Adrenal gland (tissue), 12 donors: ENCODE results near the gene PLA2G4B. TPM values are rescaled to one million over a fixed set of nuclear protein-coding genes. Genes with fewer than 3 reads are reported as not detected.

Source experiments
- DNase-seq, 7 donors: peaks; one replicate each; pipeline ENCODE4 v3.0.0-alpha.2; 2019 to 2020
- H3K27ac ChIP-seq, 5 donors: fragments of 200-600 bp; sonication (generic) in 4 of 5; 1 replicate in 3 of 5; 2 replicates in 2 of 5; pipeline versions ENCODE4 v1.5.1 to v1.8.0; 2016 to 2020; ENCODE audit warnings: mild to moderate bottlenecking in 1 of 5
- H3K27me3 ChIP-seq: fragments of 200-600 bp; 2 replicates; pipeline ENCODE4 v1.8.0; 2021
- H3K36me3 ChIP-seq, 2 donors: fragments of 200-600 bp; replicated peaks in 1 of 2; 1 replicate in 1 of 2; 2 replicates in 1 of 2; pipeline versions ENCODE4 v1.5.1 to v1.8.0; 2018 to 2022
- H3K4me1 ChIP-seq, 2 donors: fragments of 200-600 bp; replicated peaks in 1 of 2; 1 replicate in 1 of 2; 2 replicates in 1 of 2; pipeline versions ENCODE4 v1.5.1 to v1.8.0; 2018 to 2021
- H3K4me3 ChIP-seq, 4 donors: fragments of 200-600 bp; sonication (generic) in 3 of 4; one replicate each; pipeline ENCODE4 v1.5.1; 2016 to 2018
- H3K9me3 ChIP-seq, 3 donors: fragments of 200-600 bp; sonication (generic) in 1 of 3; replicated peaks in 1 of 3; 1 replicate in 2 of 3; 2 replicates in 1 of 3; pipeline versions ENCODE4 v1.5.1 to v1.8.0; 2016 to 2021
- POLR2A ChIP-seq, 2 donors: fragments of 450-650 bp; IDR thresholded peaks; one replicate each; pipeline ENCODE4 v1.6.1; 2017; ENCODE audit warnings: antibody characterized with exemption in 2 of 2, mild to moderate bottlenecking in 2 of 2, moderate library complexity in 1 of 2
- WGBS, 4 donors: extraction: QIAGEN DNeasy Blood & Tissue Kit in 2 of 4; methylation state at CpG; one replicate each; pipeline versions ENCODE4 v1.1.5 to v1.1.7; 2013 to 2017; 5-methylcytosine and 5-hydroxymethylcytosine counted together
- intact Hi-C, 2 donors: fragments of 100-400 bp; cut with DNase I; formaldehyde crosslinking; loops; one replicate each; pipeline versions ENCODE4 v1.14.1 to v1.15.0; 2022 to 2023
- polyA plus RNA-seq, 3 donors: library from polyadenylated mRNA; stranded (reverse); fragments of 200-250 nt in 2 of 3; fragments of 350-450 nt in 1 of 3; fragmentation: Illumina TruSeq in 1 of 3; extraction: RNeasy Lipid Tissue Mini Kit (QIAGEN cat#74804) in 1 of 3; gene quantifications; one replicate each; pipeline ENCODE4 v1.2.3, GENCODE V29; 2013 to 2014
- total RNA-seq, 9 donors: library from RNA; depleted of rRNA in 4 of 9; stranded (reverse); fragments of >200 nt in 4 of 9; fragments of 120-200 nt in 1 of 9; fragmentation: NEBNext Ultra II Directional in 1 of 9; extraction: Animal tissue kit (Norgen Biotek cat#: 25700) in 1 of 9; gene quantifications; one replicate each; pipeline versions ENCODE4 v1.1.0 to v1.2.4, GENCODE V29; 2013 to 2023
- TF ChIP-seq, protein P1 (sequence below), 6 experiments: fragments of 450-650 bp in 4 of 6; fragments of 200-600 bp in 2 of 6; sonication (generic) in 1 of 6; IDR thresholded peaks; 1 replicate in 5 of 6; 2 replicates in 1 of 6; pipeline versions ENCODE4 v1.5.1 to v1.8.0; 2016 to 2021; ENCODE audit warnings: antibody characterized with exemption in 6 of 6, mild to moderate bottlenecking in 2 of 6, moderate library complexity in 1 of 6
- donor health status: healthy with polysubstance abuse.
- donor health status: Bipolar disorder and iron deficiency.
- donor health status: DM: yes; HTN: yes; CAD: no.
- donor health status: DM: no; HTN: no; CAD: no.
- donor health status: DM: no; HTN: no; CAD: no.
- donor health status: DM: yes; HTN: yes; CAD: no.

Gene PLA2G4B
- total and polyA plus RNA-seq, 12 donors: 0.35 to 26.4 (median 4.9) TPM

DNA sequence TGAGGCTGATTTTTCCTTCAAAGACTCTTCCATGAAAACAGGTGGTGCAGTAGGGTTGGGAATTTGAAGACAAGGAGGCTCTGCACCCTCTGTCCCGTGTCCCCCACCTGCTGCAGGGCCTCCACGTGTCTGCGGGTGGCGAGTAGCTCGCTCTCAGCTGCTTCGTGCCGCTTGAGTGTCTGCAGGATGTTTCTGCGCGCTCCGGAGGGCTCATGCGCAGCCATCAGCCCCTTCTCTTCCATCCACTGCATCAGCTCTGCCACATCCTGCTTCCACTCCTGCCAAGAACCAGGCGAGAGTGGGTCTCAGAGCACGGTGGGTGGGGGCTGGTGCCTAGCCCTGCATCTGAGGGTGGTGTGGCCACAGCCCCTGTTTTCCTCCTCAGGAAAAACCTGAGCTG, 37.4 kb downstream of the PLA2G4B start:
- Histone ChIP-seq H3K9me3 (no peaks in the 10 kb centered on the region), H3K4me3 (no peak overlapping the region), H3K27ac (no peak overlapping the region), H3K4me1 (peaks cover under 1 to 2% of the 10 kb centered on the region in 2 donors), H3K27me3 (no peaks in the 10 kb centered on the region), H3K36me3 (no peaks in the 10 kb centered on the region)
- intact Hi-C loops: no loop called here
- no peak for DNase-seq
- 78 to 88% (median 80%) methylated on average over 12 to 13 of the region's 13 CpGs for WGBS, 4 donors
- TF ChIP-seq, protein P1, sequence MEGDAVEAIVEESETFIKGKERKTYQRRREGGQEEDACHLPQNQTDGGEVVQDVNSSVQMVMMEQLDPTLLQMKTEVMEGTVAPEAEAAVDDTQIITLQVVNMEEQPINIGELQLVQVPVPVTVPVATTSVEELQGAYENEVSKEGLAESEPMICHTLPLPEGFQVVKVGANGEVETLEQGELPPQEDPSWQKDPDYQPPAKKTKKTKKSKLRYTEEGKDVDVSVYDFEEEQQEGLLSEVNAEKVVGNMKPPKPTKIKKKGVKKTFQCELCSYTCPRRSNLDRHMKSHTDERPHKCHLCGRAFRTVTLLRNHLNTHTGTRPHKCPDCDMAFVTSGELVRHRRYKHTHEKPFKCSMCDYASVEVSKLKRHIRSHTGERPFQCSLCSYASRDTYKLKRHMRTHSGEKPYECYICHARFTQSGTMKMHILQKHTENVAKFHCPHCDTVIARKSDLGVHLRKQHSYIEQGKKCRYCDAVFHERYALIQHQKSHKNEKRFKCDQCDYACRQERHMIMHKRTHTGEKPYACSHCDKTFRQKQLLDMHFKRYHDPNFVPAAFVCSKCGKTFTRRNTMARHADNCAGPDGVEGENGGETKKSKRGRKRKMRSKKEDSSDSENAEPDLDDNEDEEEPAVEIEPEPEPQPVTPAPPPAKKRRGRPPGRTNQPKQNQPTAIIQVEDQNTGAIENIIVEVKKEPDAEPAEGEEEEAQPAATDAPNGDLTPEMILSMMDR (IDR thresholded peaks at IDR 0.05): no peak
- no peak for TF ChIP-seq POLR2A (IDR thresholded peaks at IDR 0.05)

GRCh38 chr15:41876689-41877088, 38.0 kb downstream of the PLA2G4B start:
- Histone ChIP-seq H3K27me3 (no peaks in the 10 kb centered on the region), H3K27ac (no peak overlapping the region), H3K4me3 (no peak overlapping the region), H3K9me3 (no peaks in the 10 kb centered on the region), H3K36me3 (no peaks in the 10 kb centered on the region), H3K4me1 (no peaks in the 10 kb centered on the region)
- 66 to 80% (median 67%) methylated on average over 1 to 12 of the region's 12 CpGs; no CpG with 5 or more reads in 1 of the 4 donors for WGBS, 4 donors
- no peak for DNase-seq
- intact Hi-C loops: no loop called here
- TF ChIP-seq, protein P1 (IDR thresholded peaks at IDR 0.05): no peak
- no peak for TF ChIP-seq POLR2A (IDR thresholded peaks at IDR 0.05)

DNA sequence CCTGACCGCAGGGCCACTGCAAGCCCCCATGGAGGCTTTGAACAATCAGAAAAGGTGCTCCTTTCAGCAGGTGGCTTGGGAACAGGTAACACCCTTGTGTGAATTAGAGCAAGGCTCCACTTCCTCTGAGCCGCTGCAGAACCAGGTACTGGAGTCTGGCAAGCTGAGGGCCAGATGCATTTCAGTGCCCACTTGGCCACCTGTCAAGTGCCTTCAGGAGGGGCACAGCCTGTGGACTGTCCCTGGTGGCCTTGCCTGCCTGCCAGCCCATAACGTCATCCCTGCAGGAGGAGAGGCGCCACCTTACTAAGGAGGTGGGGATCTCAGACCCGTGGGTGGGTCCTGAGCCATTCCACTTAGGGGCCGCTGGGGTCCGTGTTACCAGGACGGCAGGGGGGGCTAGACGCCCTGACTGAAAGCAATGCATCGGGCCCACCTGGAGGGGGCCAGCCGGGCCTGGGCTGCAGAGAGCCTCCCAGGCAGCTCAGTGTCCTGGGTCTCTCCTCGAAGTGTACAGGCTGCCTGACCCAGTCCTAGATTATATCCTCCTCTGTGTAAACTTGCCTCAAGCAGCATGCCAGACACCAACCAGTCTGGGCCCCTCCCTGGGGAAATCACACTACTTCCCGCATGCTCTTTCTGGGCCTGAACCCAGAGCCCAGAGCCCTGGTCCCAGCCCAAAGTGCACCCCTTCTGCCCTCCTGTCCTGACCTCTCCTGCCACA, 39.1 kb downstream of the PLA2G4B start:
- intact Hi-C loops: no loop called here
- WGBS, 4 donors: 78 to 96% (median 89%) methylated on average over 3 to 13 of the region's 13 CpGs
- no peak for DNase-seq
- H3K36me3 ChIP-seq: no peaks in the 10 kb centered on the region
- no peak overlapping the region for H3K4me3 ChIP-seq
- peaks cover 0 to 8% of the 10 kb centered on the region in 2 donors for H3K4me1 ChIP-seq
- no peak for TF ChIP-seq POLR2A (IDR thresholded peaks at IDR 0.05)
- TF ChIP-seq, protein P1 (IDR thresholded peaks at IDR 0.05): no peak
- H3K27ac ChIP-seq: no peak overlapping the region
- H3K27me3 ChIP-seq: no peaks in the 10 kb centered on the region
- H3K9me3 ChIP-seq: no peaks in the 10 kb centered on the region

- 67 to 100% (median 89%) methylated on average over 3 to 10 of the region's 10 CpGs for WGBS, 4 donors
- no peaks in the 10 kb centered on the region for H3K27me3 ChIP-seq
- H3K4me1 ChIP-seq: peaks cover 0 to 11% of the 10 kb centered on the region in 2 donors
- no peak overlapping the region for H3K27ac ChIP-seq
- intact Hi-C loops: no loop called here
- H3K4me3 ChIP-seq: no peak overlapping the region
- no peaks in the 10 kb centered on the region for H3K9me3 ChIP-seq
- DNase-seq: no peak
- TF ChIP-seq POLR2A (IDR thresholded peaks at IDR 0.05): no peak
- TF ChIP-seq, protein P1 (IDR thresholded peaks at IDR 0.05): no peak
- H3K36me3 ChIP-seq: no peaks in the 10 kb centered on the region
Measured at GRCh38 chr15:41878355-41878699, 39.7 kb downstream of the PLA2G4B start.
